Activated T-helper 2 cell treated with anti-CD3 and anti-CD28 coated beads, Interferon-gamma antibody, Interleukin-2, Interleukin-4, amounts not matched to agents 10 μg/mL and 5 μg/mL and 100 μg/mL, durations not matched to agents 14 hours and 24 hours and 36 hours (primary cell): ENCODE results near the gene DDX41. TPM values are rescaled to one million over a fixed set of nuclear protein-coding genes. Genes with fewer than 3 reads are reported as not detected.

Source experiments
- DNase-seq: peaks from one replicate; pipeline ENCODE4 v3.0.0; 2021; ENCODE audit warnings: low spot score
- H3K27ac Mint-ChIP-seq: one replicate; pipeline ENCODE4 v1.8.0; 2021; ENCODE audit warnings: mixed read lengths
- H3K27me3 Mint-ChIP-seq: one replicate; pipeline ENCODE4 v1.8.0; 2021; ENCODE audit warnings: low read depth, mixed read lengths
- H3K36me3 Mint-ChIP-seq: one replicate; pipeline ENCODE4 v1.8.0; 2021; ENCODE audit warnings: low read depth, mixed read lengths
- H3K4me1 Mint-ChIP-seq: one replicate; pipeline ENCODE4 v1.8.0; 2021; ENCODE audit warnings: low read depth, mixed read lengths
- H3K4me3 Mint-ChIP-seq: one replicate; pipeline ENCODE4 v1.8.0; 2021; ENCODE audit warnings: low read depth, mild to moderate bottlenecking, moderate library complexity, mixed read lengths
- H3K9me3 Mint-ChIP-seq: one replicate; pipeline ENCODE4 v1.8.0; 2021; ENCODE audit warnings: mixed read lengths
- intact Hi-C: fragments of 100-400 bp; cut with micrococcal nuclease; formaldehyde crosslinking; loops from one replicate; pipeline ENCODE4 v1.15.1; 2023
- total RNA-seq: library from RNA; stranded (reverse); gene quantifications from 2 replicates; pipeline ENCODE4 v1.2.3, GENCODE V29; 2022

The DDX41 gene
- total RNA-seq, 1 donor from 2014 or later, result 144 TPM

GRCh38 chr5:177519463-177520235, 2.9 kb upstream of the DDX41 start:
- intact Hi-C loops, result no loop called here
- Mint-ChIP-seq H3K36me3 (peaks cover 48% of the 10 kb centered on the region), H3K4me3 (no peak overlapping the region), H3K27ac (no peak overlapping the region), H3K4me1 (peaks cover 29% of the 10 kb centered on the region), H3K27me3 (no peaks in the 10 kb centered on the region), H3K9me3 (no peaks in the 10 kb centered on the region)
- DNase-seq, result no peak

- Mint-ChIP-seq H3K36me3 (peaks cover 76% of the 10 kb centered on the region), H3K9me3 (no peaks in the 10 kb centered on the region), H3K4me3 (peak overlapping the region; percentile 87), H3K27me3 (no peaks in the 10 kb centered on the region), H3K27ac (peak overlapping the region; percentile 29), H3K4me1 (peaks cover 22% of the 10 kb centered on the region)
- no peak for DNase-seq
- intact Hi-C loops, result no loop called here
These were observed 1.2 kb downstream of the DDX41 start for GRCh38 chr5:177515580-177515979.

GRCh38 chr5:177514541-177514940, 2.2 kb downstream of the DDX41 start:
- H3K4me3 Mint-ChIP-seq, result peak overlapping the region; percentile 37
- H3K36me3 Mint-ChIP-seq, result peaks cover 70% of the 10 kb centered on the region
- DNase-seq, result no peak
- no peaks in the 10 kb centered on the region for H3K9me3 Mint-ChIP-seq
- H3K4me1 Mint-ChIP-seq, result peaks cover 20% of the 10 kb centered on the region
- intact Hi-C loops, result no loop called here
- no peaks in the 10 kb centered on the region for H3K27me3 Mint-ChIP-seq
- no peak overlapping the region for H3K27ac Mint-ChIP-seq

GRCh38 chr5:177513500-177513899, 3.3 kb downstream of the DDX41 start:
- Mint-ChIP-seq H3K9me3 (no peaks in the 10 kb centered on the region), H3K27me3 (no peaks in the 10 kb centered on the region), H3K4me1 (peaks cover 18% of the 10 kb centered on the region), H3K4me3 (no peak overlapping the region), H3K36me3 (peaks cover 68% of the 10 kb centered on the region), H3K27ac (no peak overlapping the region)
- intact Hi-C loops, result no loop called here
- DNase-seq, result no peak

- H3K4me1 Mint-ChIP-seq, result peaks cover 18% of the 10 kb centered on the region
- no peaks in the 10 kb centered on the region for H3K9me3 Mint-ChIP-seq
- H3K27me3 Mint-ChIP-seq, result no peaks in the 10 kb centered on the region
- no peak overlapping the region for H3K27ac Mint-ChIP-seq
- H3K36me3 Mint-ChIP-seq, result peaks cover 68% of the 10 kb centered on the region
- H3K4me3 Mint-ChIP-seq, result no peak overlapping the region
- DNase-seq, result no peak
- intact Hi-C loops, result no loop called here
These were observed 3.9 kb downstream of the DDX41 start for GRCh38 chr5:177512736-177513380.

- DNase-seq, result no peak
- intact Hi-C loops, result no loop called here
These were observed 4.7 kb downstream of the DDX41 start for GRCh38 chr5:177511796-177512675.

GRCh38 chr5:177511181-177511580, 5.6 kb downstream of the DDX41 start:
- Mint-ChIP-seq H3K27me3 (no peaks in the 10 kb centered on the region), H3K9me3 (no peaks in the 10 kb centered on the region), H3K4me1 (peaks cover 13% of the 10 kb centered on the region), H3K36me3 (peaks cover 57% of the 10 kb centered on the region), H3K27ac (no peak overlapping the region), H3K4me3 (no peak overlapping the region)
- DNase-seq, result no peak
- intact Hi-C loops, result no loop called here

More at GRCh38 chr5:177511796-177512675, 4.7 kb downstream of the DDX41 start:
- Mint-ChIP-seq H3K4me3 (no peak overlapping the region), H3K27me3 (no peaks in the 10 kb centered on the region), H3K27ac (no peak overlapping the region), H3K36me3 (peaks cover 64% of the 10 kb centered on the region), H3K9me3 (no peaks in the 10 kb centered on the region), H3K4me1 (peaks cover 18% of the 10 kb centered on the region)

- Mint-ChIP-seq H3K4me3 (no peak overlapping the region), H3K36me3 (peaks cover 51% of the 10 kb centered on the region), H3K4me1 (peaks cover 8% of the 10 kb centered on the region), H3K9me3 (no peaks in the 10 kb centered on the region), H3K27ac (no peak overlapping the region), H3K27me3 (no peaks in the 10 kb centered on the region)
- no peak for DNase-seq
- intact Hi-C loops, result no loop called here
These were observed 6.2 kb downstream of the DDX41 start for GRCh38 chr5:177510567-177511053.

- Mint-ChIP-seq H3K4me1 (peaks cover 2% of the 10 kb centered on the region), H3K4me3 (no peak overlapping the region), H3K27ac (no peak overlapping the region), H3K36me3 (peaks cover 46% of the 10 kb centered on the region), H3K9me3 (no peaks in the 10 kb centered on the region), H3K27me3 (no peaks in the 10 kb centered on the region)
- no peak for DNase-seq
- intact Hi-C loops, result no loop called here
These were observed 6.7 kb downstream of the DDX41 start for GRCh38 chr5:177509991-177510566.

- no peaks in the 10 kb centered on the region for H3K4me1 Mint-ChIP-seq
- no peaks in the 10 kb centered on the region for H3K9me3 Mint-ChIP-seq
- peaks cover 40% of the 10 kb centered on the region for H3K36me3 Mint-ChIP-seq
- no peak within 1 kb of the TSS for H3K4me3 Mint-ChIP-seq
- H3K27me3 Mint-ChIP-seq, result no peaks in the 10 kb centered on the region
- intact Hi-C loops, result no loop called here
- no peak within 1 kb of the TSS for H3K27ac Mint-ChIP-seq
- no peak for DNase-seq
These were observed 7.3 kb downstream of the DDX41 start, which contains the start of gene DOK3 for GRCh38 chr5:177509381-177509951. DOK3 (minus strand) TSS chr5:177509826; CDS start chr5:177509540, 286 bp downstream.

- no peak for DNase-seq
- Mint-ChIP-seq H3K4me1 (no peaks in the 10 kb centered on the region), H3K4me3 (no peak overlapping the region), H3K9me3 (no peaks in the 10 kb centered on the region), H3K36me3 (peaks cover 34% of the 10 kb centered on the region), H3K27me3 (no peaks in the 10 kb centered on the region), H3K27ac (no peak overlapping the region)
- intact Hi-C loops, result no loop called here
These were observed 7.9 kb downstream of the DDX41 start for GRCh38 chr5:177508837-177509236.

GRCh38 chr5:177508221-177508611, 8.5 kb downstream of the DDX41 start:
- DNase-seq, result no peak

More at GRCh38 chr5:177508221-177508611, 8.5 kb downstream of the DDX41 start:
- H3K4me3 Mint-ChIP-seq, result no peak overlapping the region
- H3K4me1 Mint-ChIP-seq, result no peaks in the 10 kb centered on the region
- H3K9me3 Mint-ChIP-seq, result no peaks in the 10 kb centered on the region
- no peak overlapping the region for H3K27ac Mint-ChIP-seq
- intact Hi-C loops, result no loop called here
- no peaks in the 10 kb centered on the region for H3K27me3 Mint-ChIP-seq
- H3K36me3 Mint-ChIP-seq, result peaks cover 28% of the 10 kb centered on the region
